ENCODE measurements around the gene ATP9A.
"Not testable (repeated sequence)": the region's sequence is repeated elsewhere in the genome, so short reads cannot be mapped to it uniquely, and the experiment has no call there.

The ATP9A gene

GRCh38 chr20:51653226-51653625 lies 115.0 kb downstream of the ATP9A start:
- DNase-seq, result no peak

GRCh38 chr20:51651921-51652549 lies 116.2 kb downstream of the ATP9A start:
- DNase-seq, result peak; percentile 13

GRCh38 chr20:51650685-51651134 lies 117.5 kb downstream of the ATP9A start:
- DNase-seq, result peak; percentile 94

- no peak for DNase-seq
Observed at GRCh38 chr20:51648571-51648947, 119.6 kb downstream of the ATP9A start.

GRCh38 chr20:51647674-51648570 lies 120.3 kb downstream of the ATP9A start:
- DNase-seq, result no peak

- DNase-seq, result not testable (repeated sequence)
Observed at GRCh38 chr20:51643810-51644209, 124.4 kb downstream of the ATP9A start.

- no peak for DNase-seq
Observed at GRCh38 chr20:51643390-51643789, 124.8 kb downstream of the ATP9A start.

- DNase-seq, result no peak
Observed at GRCh38 chr20:51641866-51642265, 126.3 kb downstream of the ATP9A start.

GRCh38 chr20:51640743-51641142 lies 127.4 kb downstream of the ATP9A start:
- no peak for DNase-seq

- DNase-seq, result no peak
Observed at GRCh38 chr20:51639206-51639832, 128.9 kb downstream of the ATP9A start.

- DNase-seq, result no peak
Observed at GRCh38 chr20:51637241-51637640, 130.9 kb downstream of the ATP9A start.

GRCh38 chr20:51636123-51636522 lies 132.1 kb downstream of the ATP9A start:
- no peak for DNase-seq

- no peak for DNase-seq
Observed at GRCh38 chr20:51635680-51636079, 132.5 kb downstream of the ATP9A start.

GRCh38 chr20:51634877-51635276 lies 133.3 kb downstream of the ATP9A start:
- DNase-seq, result no peak

GRCh38 chr20:51634257-51634656 lies 133.9 kb downstream of the ATP9A start:
- DNase-seq, result no peak

GRCh38 chr20:51633430-51633829 lies 134.8 kb downstream of the ATP9A start:
- no peak for DNase-seq

GRCh38 chr20:51631953-51632352 lies 136.2 kb downstream of the ATP9A start:
- no peak for DNase-seq

GRCh38 chr20:51631011-51631950 lies 136.9 kb downstream of the ATP9A start:
- peak; percentile 91 for DNase-seq

GRCh38 chr20:51629399-51630058 lies 138.7 kb downstream of the ATP9A start:
- DNase-seq, result no peak

- DNase-seq, result no peak
Observed at GRCh38 chr20:51628533-51629398, 139.4 kb downstream of the ATP9A start.

- no peak for DNase-seq
Observed at GRCh38 chr20:51627586-51627985, 140.6 kb downstream of the ATP9A start.
